T-helper 2 cell (primary cell): ENCODE results near the gene COL6A6.
"Not testable (repeated sequence)": the region's sequence is repeated elsewhere in the genome, so short reads cannot be mapped to it uniquely, and the experiment has no call there.

Source experiments
- DNase-seq, 5 experiments: peaks; one replicate each; pipeline versions ENCODE4 v3.0.0 to v3.0.0-alpha.2; 2012 to 2022

Gene COL6A6

DNA sequence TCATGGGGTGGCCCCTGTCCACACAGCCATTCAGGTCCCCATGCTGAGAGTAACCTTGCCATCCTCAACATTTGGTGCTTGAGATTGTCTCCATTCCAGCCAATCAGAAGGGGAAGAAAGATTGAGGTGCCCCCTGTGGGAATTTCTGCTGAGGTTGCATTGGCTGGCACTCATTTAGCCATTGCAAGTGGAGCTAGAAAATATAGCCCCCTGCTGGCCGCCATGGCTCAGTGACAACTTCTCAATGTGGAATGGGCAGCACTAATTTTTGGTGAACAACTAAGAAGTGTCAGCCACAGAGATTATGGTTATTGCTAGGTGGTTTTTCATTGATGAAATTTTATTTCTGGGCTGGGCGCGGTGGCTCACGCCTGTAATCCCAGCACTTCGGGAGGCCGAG lies 22.0 kb downstream of the COL6A6 start:
- peak in 2 of 5 experiments; percentile 18 to 36 for DNase-seq

DNA sequence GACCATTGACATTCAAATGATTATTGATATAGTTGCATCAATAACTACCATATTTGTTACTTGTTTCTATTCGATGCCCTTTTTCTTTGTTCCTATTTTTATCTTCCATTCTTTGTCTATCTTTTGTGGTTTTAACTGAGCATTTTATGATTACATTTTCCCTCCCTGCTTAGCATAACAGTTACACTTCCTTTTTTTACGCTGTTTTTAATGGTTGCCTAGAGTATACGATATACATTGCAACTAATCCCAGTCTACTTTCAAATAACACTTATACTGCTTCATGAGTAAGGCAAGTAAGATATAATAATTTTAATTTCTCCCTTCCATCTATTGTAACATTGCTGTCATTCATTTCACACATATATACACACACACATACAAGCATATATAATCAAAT lies 26.3 kb downstream of the COL6A6 start:
- DNase-seq, result no peak

DNA sequence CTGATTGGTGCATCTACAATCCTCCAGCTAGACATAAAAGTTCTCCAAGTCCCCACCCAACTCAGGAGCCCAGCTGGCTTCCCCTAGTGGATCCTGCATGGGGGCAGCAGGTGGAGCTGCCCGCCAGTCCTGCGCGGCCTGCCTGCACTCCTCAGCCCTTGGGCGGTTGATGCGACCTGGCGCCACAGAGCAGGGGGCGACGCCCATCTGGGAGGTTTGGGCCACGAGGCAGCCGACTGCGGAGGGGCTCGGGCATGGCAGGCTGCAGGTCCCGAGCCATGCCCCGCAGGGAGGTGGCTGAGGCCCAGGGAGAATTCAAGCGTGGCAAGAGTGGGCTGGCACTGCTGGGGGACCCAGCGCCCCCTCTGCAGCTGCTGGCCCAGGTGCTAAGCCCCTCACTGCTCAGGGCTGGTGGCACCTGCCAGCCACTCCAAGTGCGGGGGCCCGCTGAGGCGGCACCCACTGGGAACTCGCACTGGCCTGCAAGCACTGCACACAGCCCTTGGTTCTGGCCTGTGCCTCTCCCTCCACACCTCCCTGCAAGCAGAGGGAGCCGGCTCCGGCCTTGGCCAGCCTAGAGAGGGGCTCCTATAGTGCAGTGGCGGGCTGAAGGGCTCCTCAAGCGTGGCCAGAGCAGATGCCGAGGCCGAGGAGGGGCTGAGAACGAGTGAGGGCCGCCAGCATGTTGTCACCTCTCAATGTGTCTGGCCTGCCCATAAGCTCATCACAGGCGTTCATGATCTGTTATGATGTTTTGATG lies 30.1 kb downstream of the COL6A6 start:
- no peak for DNase-seq

GRCh38 chr3:130547680-130548065 lies 30.7 kb downstream of the COL6A6 start:
- DNase-seq, result not testable (repeated sequence)

DNA sequence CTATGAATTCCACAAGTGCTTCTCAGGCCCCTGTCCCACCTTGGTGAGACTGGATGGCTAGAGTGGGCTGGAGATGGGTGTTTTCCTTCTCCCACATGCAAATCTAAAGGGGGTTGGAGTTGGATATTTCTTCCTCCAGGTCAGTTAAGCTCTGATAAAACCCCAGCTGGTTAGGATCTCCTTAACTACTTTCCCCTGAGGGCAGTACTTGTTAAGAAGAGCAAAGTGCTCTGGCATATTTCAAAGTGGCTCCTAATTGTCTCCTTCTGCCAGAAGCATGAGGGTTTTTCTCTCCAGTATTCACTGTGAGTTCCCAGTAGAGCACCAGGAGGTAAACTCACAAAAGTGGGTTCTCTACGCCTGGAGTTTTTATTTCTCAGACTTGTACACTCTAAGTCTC lies 31.4 kb downstream of the COL6A6 start:
- no peak for DNase-seq

GRCh38 chr3:130557336-130558035 lies 40.5 kb downstream of the COL6A6 start:
- no peak for DNase-seq

- no peak for DNase-seq
These were observed 41.4 kb downstream of the COL6A6 start for GRCh38 chr3:130558366-130558765.

DNA sequence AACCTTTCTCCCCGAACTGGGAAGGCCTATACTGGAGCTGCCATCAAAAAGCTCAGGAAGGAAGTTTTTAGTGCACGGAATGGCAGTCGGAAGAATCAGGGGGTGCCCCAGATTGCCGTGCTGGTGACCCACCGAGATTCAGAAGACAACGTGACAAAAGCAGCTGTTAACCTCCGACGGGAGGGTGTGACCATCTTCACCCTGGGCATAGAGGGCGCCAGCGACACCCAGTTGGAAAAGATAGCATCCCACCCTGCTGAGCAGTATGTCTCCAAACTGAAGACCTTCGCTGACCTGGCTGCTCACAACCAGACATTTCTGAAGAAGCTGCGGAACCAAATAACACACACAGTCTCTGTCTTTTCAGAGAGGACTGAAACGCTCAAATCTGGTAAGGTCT lies 48.2 kb downstream of the COL6A6 start:
- DNase-seq, result no peak
